ENCODE results near the gene PRCC.

DNA sequence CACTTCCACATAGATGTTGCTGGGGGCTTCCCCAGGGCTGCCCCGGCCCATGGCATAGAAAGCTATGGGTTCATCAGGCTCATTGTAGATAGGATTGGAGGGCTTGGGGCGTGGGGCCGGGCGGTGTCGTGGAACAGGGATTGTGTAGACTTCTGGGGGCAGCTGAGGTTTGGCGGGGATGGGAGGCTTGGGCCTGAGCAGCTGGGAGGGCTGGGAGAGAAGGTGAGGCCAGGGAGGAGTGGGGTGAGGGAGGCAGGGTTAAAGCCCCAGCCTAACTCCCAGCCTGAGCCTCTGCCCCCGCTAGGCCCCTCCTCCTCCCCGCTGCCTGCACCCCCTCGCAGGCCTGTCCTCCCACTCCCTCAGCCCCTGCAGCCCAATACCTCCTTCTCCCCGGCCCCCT lies 41.9 kb downstream of the PRCC start:
- no peak for TF ChIP-seq CTCF (IDR thresholded peaks at IDR 0.05)
- TF ChIP-seq POLR2A (IDR thresholded peaks at IDR 0.05; ENCODE audit: low read depth) = no peak
- no peak for TF ChIP-seq POLR2AphosphoS5 (IDR thresholded peaks at IDR 0.05)
- TF ChIP-seq EP300 (IDR thresholded peaks at IDR 0.05) = no peak

Data from esophagus muscularis mucosa (tissue), 4 donors.